HEK293 (cell line): ENCODE results near the gene RTN4RL2.

Experiments used
- CTCF ChIA-PET: fragments of 350-600 bp; formaldehyde crosslinking; extraction: SDS; loops from one replicate; lab custom pipeline; 2021; ENCODE audit warnings: antibody characterized with exemption; lab: Yijun Ruan, JAX
- POLR2A ChIA-PET: fragments of 300-600 bp; formaldehyde crosslinking; extraction: SDS; loops from one replicate; lab custom pipeline; 2020; ENCODE audit warnings: antibody characterized with exemption, inconsistent platforms; lab: Yijun Ruan, JAX
- H3K27ac ChIP-seq: fragments of 200-500 bp; sonication (Bioruptor generic); 2 replicates; pipeline ENCODE4 v1.5.1; 2014; ENCODE audit warnings: low read depth, low read length, control low read depth, inconsistent platforms; ENCODE audit errors: extremely low read depth
- H3K36me3 ChIP-seq, 2 experiments: fragments of 200-500 bp in 1 of 2; sonication (Bioruptor generic) in 1 of 2; 1 replicate in 1 of 2; 2 replicates in 1 of 2; pipeline ENCODE4 v1.5.1; 2014 to 2017; ENCODE audit warnings: inconsistent platforms in 2 of 2, low read length in 2 of 2; ENCODE audit not compliant: control insufficient read depth in 2 of 2, insufficient read depth in 1 of 2
- H3K4me1 ChIP-seq: fragments of 200-500 bp; sonication (Bioruptor generic); 2 replicates; pipeline ENCODE4 v1.5.1; 2014; ENCODE audit warnings: mild to moderate bottlenecking, low read length, inconsistent platforms; ENCODE audit not compliant: control insufficient read depth, insufficient read depth
- H3K4me3 ChIP-seq: 2 replicates; pipeline ENCODE4 v1.5.1; 2011; ENCODE audit warnings: low read depth, mild to moderate bottlenecking, control low read depth, low read length, moderate library complexity
- H3K9me3 ChIP-seq: fragments of 200-500 bp; sonication (Bioruptor generic); 2 replicates; pipeline ENCODE4 v1.5.1; 2014; ENCODE audit warnings: low read depth, low read length, inconsistent platforms; ENCODE audit not compliant: control insufficient read depth, insufficient read depth
- BCL11A ChIP-seq: fragments of 450-650 bp; formaldehyde crosslinking; IDR thresholded peaks from 2 replicates; pipeline ENCODE4 v1.5.1; 2016; ENCODE audit warnings: low read depth, missing biosample characterization, missing genetic modification characterization
- GLI4 ChIP-seq: fragments of 450-650 bp; formaldehyde crosslinking; IDR thresholded peaks from 2 replicates; pipeline ENCODE4 v1.5.1; 2016; ENCODE audit warnings: missing biosample characterization, missing genetic modification characterization
- HOXC10 ChIP-seq: sonication (generic); formaldehyde crosslinking; IDR thresholded peaks from 2 replicates; pipeline ENCODE4 v1.8.1; 2023; ENCODE audit warnings: mild to moderate bottlenecking, missing genetic modification reagents
- HOXD13 ChIP-seq: sonication (generic); formaldehyde crosslinking; IDR thresholded peaks from 2 replicates; pipeline ENCODE4 v1.8.0; 2022; ENCODE audit warnings: missing genetic modification reagents, borderline replicate concordance
- KLF1 ChIP-seq: fragments of 450-650 bp; formaldehyde crosslinking; IDR thresholded peaks from 2 replicates; pipeline ENCODE4 v1.5.1; 2016; ENCODE audit warnings: missing biosample characterization, missing genetic modification characterization
- KLF10 ChIP-seq: fragments of 450-650 bp; IDR thresholded peaks from 2 replicates; pipeline ENCODE4 v1.5.1; 2018; ENCODE audit warnings: missing biosample characterization, mild to moderate bottlenecking, missing genetic modification characterization
- OSR2 ChIP-seq: fragments of 450-650 bp; formaldehyde crosslinking; IDR thresholded peaks from 2 replicates; pipeline ENCODE4 v1.5.1; 2016; ENCODE audit warnings: missing biosample characterization, missing genetic modification characterization
- OVOL3 ChIP-seq: fragments of 450-650 bp; formaldehyde crosslinking; IDR thresholded peaks from 2 replicates; pipeline ENCODE4 v1.5.1; 2016; ENCODE audit warnings: missing biosample characterization, missing genetic modification characterization
- SP2 ChIP-seq: fragments of 450-650 bp; formaldehyde crosslinking; IDR thresholded peaks from 2 replicates; pipeline ENCODE4 v1.5.1; 2016; ENCODE audit warnings: missing biosample characterization, missing genetic modification characterization
- WT1 ChIP-seq: fragments of 450-650 bp; formaldehyde crosslinking; IDR thresholded peaks from 2 replicates; pipeline ENCODE4 v1.5.1; 2016; ENCODE audit warnings: missing biosample characterization, missing genetic modification characterization
- ZNF138 ChIP-seq: fragments of 450-650 bp; formaldehyde crosslinking; IDR thresholded peaks from 2 replicates; pipeline ENCODE4 v1.5.1; 2016; ENCODE audit warnings: missing biosample characterization, missing genetic modification characterization, borderline replicate concordance
- ZNF140 ChIP-seq: fragments of 450-650 bp; formaldehyde crosslinking; IDR thresholded peaks from 2 replicates; pipeline ENCODE4 v1.5.1; 2016; ENCODE audit warnings: missing biosample characterization, missing genetic modification characterization
- ZNF155 ChIP-seq: fragments of 450-650 bp; formaldehyde crosslinking; IDR thresholded peaks from 2 replicates; pipeline ENCODE4 v1.5.1; 2016; ENCODE audit warnings: missing biosample characterization, missing genetic modification characterization
- ZNF211 ChIP-seq: fragments of 450-650 bp; formaldehyde crosslinking; IDR thresholded peaks from 2 replicates; pipeline ENCODE4 v1.5.1; 2016; ENCODE audit warnings: low read depth, missing biosample characterization, missing genetic modification characterization
- ZNF37A ChIP-seq: fragments of 450-650 bp; IDR thresholded peaks from 2 replicates; pipeline ENCODE4 v1.5.1; 2018; ENCODE audit warnings: missing biosample characterization, missing genetic modification characterization
- ZNF544 ChIP-seq: fragments of 450-650 bp; formaldehyde crosslinking; IDR thresholded peaks from 2 replicates; pipeline ENCODE4 v1.5.0; 2017; ENCODE audit warnings: missing biosample characterization, missing genetic modification characterization
- ZNF558 ChIP-seq: fragments of 450-650 bp; formaldehyde crosslinking; IDR thresholded peaks from 2 replicates; pipeline ENCODE4 v1.5.1; 2016; ENCODE audit warnings: missing biosample characterization, missing genetic modification characterization
- ZNF585B ChIP-seq: fragments of 450-650 bp; formaldehyde crosslinking; IDR thresholded peaks from 2 replicates; pipeline ENCODE4 v1.5.1; 2016; ENCODE audit warnings: missing biosample characterization, missing genetic modification characterization
- ZNF677 ChIP-seq: fragments of 450-650 bp; IDR thresholded peaks from 2 replicates; pipeline ENCODE4 v1.5.0; 2018; ENCODE audit warnings: missing biosample characterization, mild to moderate bottlenecking, missing genetic modification characterization, moderate library complexity
- ZSCAN16 ChIP-seq: fragments of 450-650 bp; formaldehyde crosslinking; IDR thresholded peaks from 2 replicates; pipeline ENCODE4 v1.5.1; 2016; ENCODE audit warnings: missing biosample characterization, missing genetic modification characterization
- TF ChIP-seq, protein P1 (sequence below): fragments of 450-650 bp; formaldehyde crosslinking; IDR thresholded peaks from 2 replicates; pipeline ENCODE4 v1.5.1; 2016; ENCODE audit warnings: missing biosample characterization, missing genetic modification characterization, low read depth
- TF ChIP-seq, protein P2 (sequence below): fragments of 450-650 bp; formaldehyde crosslinking; IDR thresholded peaks from 2 replicates; pipeline ENCODE4 v1.5.1; 2016; ENCODE audit warnings: missing biosample characterization, missing genetic modification characterization, borderline replicate concordance
- TF ChIP-seq, protein P3 (sequence below): fragments of 450-650 bp; formaldehyde crosslinking; IDR thresholded peaks from 2 replicates; pipeline ENCODE4 v1.5.1; 2017; ENCODE audit warnings: missing biosample characterization, missing genetic modification characterization
- TF ChIP-seq, protein P4 (sequence below): fragments of 450-650 bp; formaldehyde crosslinking; IDR thresholded peaks from 2 replicates; pipeline ENCODE4 v1.5.1; 2016; ENCODE audit warnings: missing biosample characterization, missing genetic modification characterization

RTN4RL2 gene

DNA sequence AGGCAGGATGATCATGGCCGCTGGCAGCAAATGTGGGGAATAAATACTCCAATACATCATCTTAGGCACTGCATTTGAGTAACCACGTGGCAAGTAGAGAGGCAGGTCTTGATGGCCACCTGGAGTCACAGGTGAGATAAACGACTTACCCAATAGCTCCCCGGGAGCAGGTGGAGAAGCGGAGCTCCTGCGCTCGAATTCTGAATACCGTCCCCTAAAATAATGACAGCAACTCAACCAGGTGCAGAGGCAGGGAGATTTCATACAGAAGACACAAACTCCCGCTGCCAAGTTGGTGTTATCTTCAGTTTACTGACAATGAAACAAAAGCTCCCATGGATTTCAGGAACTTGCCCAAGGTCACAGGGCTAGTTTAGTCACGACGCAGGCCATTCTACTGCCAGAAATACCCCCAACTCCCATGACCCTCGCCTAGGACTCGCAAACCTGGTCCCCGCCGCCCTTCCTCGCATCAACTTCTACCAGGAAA, 33.8 kb upstream of the RTN4RL2 start:
- no peaks in the 10 kb centered on the region for H3K36me3 ChIP-seq
- H3K9me3 ChIP-seq, result no peaks in the 10 kb centered on the region
- POLR2A ChIA-PET, result no interaction called here
- no peak overlapping the region for H3K4me3 ChIP-seq
- H3K4me1 ChIP-seq, result no peaks in the 10 kb centered on the region
- no peak for TF ChIP-seq HOXD13 (CRISPR knock-in tag)
- TF ChIP-seq, protein P1, sequence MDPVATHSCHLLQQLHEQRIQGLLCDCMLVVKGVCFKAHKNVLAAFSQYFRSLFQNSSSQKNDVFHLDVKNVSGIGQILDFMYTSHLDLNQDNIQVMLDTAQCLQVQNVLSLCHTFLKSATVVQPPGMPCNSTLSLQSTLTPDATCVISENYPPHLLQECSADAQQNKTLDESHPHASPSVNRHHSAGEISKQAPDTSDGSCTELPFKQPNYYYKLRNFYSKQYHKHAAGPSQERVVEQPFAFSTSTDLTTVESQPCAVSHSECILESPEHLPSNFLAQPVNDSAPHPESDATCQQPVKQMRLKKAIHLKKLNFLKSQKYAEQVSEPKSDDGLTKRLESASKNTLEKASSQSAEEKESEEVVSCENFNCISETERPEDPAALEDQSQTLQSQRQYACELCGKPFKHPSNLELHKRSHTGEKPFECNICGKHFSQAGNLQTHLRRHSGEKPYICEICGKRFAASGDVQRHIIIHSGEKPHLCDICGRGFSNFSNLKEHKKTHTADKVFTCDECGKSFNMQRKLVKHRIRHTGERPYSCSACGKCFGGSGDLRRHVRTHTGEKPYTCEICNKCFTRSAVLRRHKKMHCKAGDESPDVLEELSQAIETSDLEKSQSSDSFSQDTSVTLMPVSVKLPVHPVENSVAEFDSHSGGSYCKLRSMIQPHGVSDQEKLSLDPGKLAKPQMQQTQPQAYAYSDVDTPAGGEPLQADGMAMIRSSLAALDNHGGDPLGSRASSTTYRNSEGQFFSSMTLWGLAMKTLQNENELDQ (tag by site-specific recombination), result no peak
- TF ChIP-seq HOXC10 (CRISPR knock-in tag), result no peak
- TF ChIP-seq ZSCAN16 (tag by site-specific recombination), result no peak
- no peak for TF ChIP-seq ZNF37A (tag by site-specific recombination)
- no peak for TF ChIP-seq OVOL3 (tag by site-specific recombination)
- no peak for TF ChIP-seq ZNF558 (tag by site-specific recombination)
- TF ChIP-seq ZNF677 (tag by site-specific recombination), result no peak
- no peak for TF ChIP-seq SP2 (tag by site-specific recombination)
- TF ChIP-seq GLI4 (tag by site-specific recombination), result no peak
- TF ChIP-seq ZNF140 (tag by site-specific recombination), result no peak
- TF ChIP-seq, protein P2, sequence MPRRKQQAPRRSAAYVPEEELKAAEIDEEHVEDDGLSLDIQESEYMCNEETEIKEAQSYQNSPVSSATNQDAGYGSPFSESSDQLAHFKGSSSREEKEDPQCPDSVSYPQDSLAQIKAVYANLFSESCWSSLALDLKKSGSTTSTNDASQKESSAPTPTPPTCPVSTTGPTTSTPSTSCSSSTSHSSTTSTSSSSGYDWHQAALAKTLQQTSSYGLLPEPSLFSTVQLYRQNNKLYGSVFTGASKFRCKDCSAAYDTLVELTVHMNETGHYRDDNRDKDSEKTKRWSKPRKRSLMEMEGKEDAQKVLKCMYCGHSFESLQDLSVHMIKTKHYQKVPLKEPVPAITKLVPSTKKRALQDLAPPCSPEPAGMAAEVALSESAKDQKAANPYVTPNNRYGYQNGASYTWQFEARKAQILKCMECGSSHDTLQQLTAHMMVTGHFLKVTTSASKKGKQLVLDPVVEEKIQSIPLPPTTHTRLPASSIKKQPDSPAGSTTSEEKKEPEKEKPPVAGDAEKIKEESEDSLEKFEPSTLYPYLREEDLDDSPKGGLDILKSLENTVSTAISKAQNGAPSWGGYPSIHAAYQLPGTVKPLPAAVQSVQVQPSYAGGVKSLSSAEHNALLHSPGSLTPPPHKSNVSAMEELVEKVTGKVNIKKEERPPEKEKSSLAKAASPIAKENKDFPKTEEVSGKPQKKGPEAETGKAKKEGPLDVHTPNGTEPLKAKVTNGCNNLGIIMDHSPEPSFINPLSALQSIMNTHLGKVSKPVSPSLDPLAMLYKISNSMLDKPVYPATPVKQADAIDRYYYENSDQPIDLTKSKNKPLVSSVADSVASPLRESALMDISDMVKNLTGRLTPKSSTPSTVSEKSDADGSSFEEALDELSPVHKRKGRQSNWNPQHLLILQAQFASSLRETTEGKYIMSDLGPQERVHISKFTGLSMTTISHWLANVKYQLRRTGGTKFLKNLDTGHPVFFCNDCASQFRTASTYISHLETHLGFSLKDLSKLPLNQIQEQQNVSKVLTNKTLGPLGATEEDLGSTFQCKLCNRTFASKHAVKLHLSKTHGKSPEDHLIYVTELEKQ (tag by site-specific recombination), result no peak
- TF ChIP-seq BCL11A (tag by site-specific recombination), result no peak
- no peak for TF ChIP-seq ZNF544 (tag by site-specific recombination)
- no peak for TF ChIP-seq ZNF211 (tag by site-specific recombination)
- TF ChIP-seq, protein P3, sequence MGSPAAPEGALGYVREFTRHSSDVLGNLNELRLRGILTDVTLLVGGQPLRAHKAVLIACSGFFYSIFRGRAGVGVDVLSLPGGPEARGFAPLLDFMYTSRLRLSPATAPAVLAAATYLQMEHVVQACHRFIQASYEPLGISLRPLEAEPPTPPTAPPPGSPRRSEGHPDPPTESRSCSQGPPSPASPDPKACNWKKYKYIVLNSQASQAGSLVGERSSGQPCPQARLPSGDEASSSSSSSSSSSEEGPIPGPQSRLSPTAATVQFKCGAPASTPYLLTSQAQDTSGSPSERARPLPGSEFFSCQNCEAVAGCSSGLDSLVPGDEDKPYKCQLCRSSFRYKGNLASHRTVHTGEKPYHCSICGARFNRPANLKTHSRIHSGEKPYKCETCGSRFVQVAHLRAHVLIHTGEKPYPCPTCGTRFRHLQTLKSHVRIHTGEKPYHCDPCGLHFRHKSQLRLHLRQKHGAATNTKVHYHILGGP, result no peak
- TF ChIP-seq, all 188 proteins: peak for 0
- H3K27ac ChIP-seq, result no peak overlapping the region
- CTCF ChIA-PET, result interaction anchor here (0.5 to 1.0 kb wide), 2 partner anchors 77 to 100 kb away, joined by 3 read pairs; no protein-coding TSS in a partner anchor

DNA sequence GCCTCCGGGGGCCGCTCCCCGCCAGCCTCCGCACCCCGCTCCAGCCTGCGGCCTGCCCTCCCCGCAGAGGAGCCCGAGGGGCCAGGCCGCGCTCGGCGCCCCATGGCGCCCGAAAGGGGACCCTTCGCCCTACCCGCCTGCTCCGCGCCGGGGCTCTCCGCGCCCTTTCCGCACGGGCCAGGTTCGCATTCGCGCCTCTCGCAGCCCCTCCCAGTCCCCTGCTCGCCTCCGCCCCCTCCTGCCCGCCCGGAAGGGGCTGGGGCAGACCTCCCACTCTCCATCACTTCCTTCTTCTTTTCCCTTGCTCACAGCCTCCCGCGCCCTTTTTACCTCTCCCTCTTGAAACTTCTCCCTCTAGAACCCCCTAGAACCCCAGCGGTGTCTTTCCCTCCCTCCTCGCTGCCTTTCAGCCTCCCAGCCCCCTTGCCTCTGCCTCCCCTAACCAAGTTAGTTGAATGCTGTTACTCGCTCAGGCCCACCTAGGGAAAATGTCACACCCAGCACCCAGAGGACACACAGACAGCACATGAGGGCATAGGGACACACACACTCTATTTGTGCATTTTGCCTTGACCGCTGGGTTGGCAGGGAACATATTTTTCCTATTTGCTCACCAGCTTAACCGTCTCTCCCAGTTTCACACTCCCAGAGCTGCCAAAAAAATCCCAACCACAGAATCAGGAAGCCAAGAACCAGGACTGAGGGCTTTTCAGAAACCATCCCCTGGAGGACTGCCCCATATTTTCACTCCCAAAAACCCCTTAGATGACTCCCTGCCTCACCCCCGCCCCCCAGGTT, 33.2 kb upstream of the RTN4RL2 start, which contains the start of gene SLC43A3:
SLC43A3 (minus strand) TSS at position 193 of the 798 bp plus-strand sequence. CDS start 949 bp downstream, outside the sequence.
- TF ChIP-seq KLF1 (tag by site-specific recombination) (no peak), KLF10 (tag by site-specific recombination) (no peak), GLI4 (tag by site-specific recombination) (no peak), ZNF585B (tag by site-specific recombination) (no peak), ZNF138 (tag by site-specific recombination) (no peak), OSR2 (no peak), WT1 (tag by site-specific recombination) (no peak), ZNF155 (tag by site-specific recombination) (no peak)
- TF ChIP-seq, protein P4, sequence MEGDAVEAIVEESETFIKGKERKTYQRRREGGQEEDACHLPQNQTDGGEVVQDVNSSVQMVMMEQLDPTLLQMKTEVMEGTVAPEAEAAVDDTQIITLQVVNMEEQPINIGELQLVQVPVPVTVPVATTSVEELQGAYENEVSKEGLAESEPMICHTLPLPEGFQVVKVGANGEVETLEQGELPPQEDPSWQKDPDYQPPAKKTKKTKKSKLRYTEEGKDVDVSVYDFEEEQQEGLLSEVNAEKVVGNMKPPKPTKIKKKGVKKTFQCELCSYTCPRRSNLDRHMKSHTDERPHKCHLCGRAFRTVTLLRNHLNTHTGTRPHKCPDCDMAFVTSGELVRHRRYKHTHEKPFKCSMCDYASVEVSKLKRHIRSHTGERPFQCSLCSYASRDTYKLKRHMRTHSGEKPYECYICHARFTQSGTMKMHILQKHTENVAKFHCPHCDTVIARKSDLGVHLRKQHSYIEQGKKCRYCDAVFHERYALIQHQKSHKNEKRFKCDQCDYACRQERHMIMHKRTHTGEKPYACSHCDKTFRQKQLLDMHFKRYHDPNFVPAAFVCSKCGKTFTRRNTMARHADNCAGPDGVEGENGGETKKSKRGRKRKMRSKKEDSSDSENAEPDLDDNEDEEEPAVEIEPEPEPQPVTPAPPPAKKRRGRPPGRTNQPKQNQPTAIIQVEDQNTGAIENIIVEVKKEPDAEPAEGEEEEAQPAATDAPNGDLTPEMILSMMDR (tag by site-specific recombination), result no peak
- POLR2A ChIA-PET, result no interaction called here
- Histone ChIP-seq H3K9me3 (no peaks in the 10 kb centered on the region), H3K4me1 (no peaks in the 10 kb centered on the region), H3K4me3 (no peak within 1 kb of the TSS), H3K27ac (no peak within 1 kb of the TSS), H3K36me3 (no peaks in the 10 kb centered on the region)
- CTCF ChIA-PET, result interaction anchor here (0.6 to 1.3 kb wide), 6 partner anchors 30 to 100 kb away, joined by 3 read pairs; no protein-coding TSS in a partner anchor
